Immature natural killer cell (primary cell): ENCODE results near the gene RRM2. TPM values are rescaled to one million over a fixed set of nuclear protein-coding genes. Genes with fewer than 3 reads are reported as not detected.
A peak's percentile ranks its signal among the peaks of the same experiment; 100 is the strongest.
"Not testable (repeated sequence)": the region's sequence is repeated elsewhere in the genome, so short reads cannot be mapped to it uniquely, and the experiment has no call there.

ENCODE experiments used
- DNase-seq, 3 donors: peaks; one replicate each; pipeline ENCODE4 v3.0.0; 2022; ENCODE audit warnings: mixed read lengths in 1 of 3
- H3K27ac Mint-ChIP-seq, 6 donors: one replicate each; pipeline ENCODE4 v1.8.0; 2020; ENCODE audit warnings: mixed read lengths in 6 of 6, mild to moderate bottlenecking in 5 of 6, inconsistent platforms in 4 of 6, moderate library complexity in 3 of 6
- H3K27me3 Mint-ChIP-seq, 3 donors: one replicate each; pipeline ENCODE4 v1.8.0; 2020 to 2021; ENCODE audit warnings: low read depth in 3 of 3, mild to moderate bottlenecking in 3 of 3, mixed read lengths in 3 of 3, moderate library complexity in 3 of 3, inconsistent platforms in 1 of 3
- H3K36me3 Mint-ChIP-seq, 3 donors: one replicate each; pipeline ENCODE4 v1.8.0; 2020; ENCODE audit warnings: mixed read lengths in 3 of 3, inconsistent platforms in 2 of 3, mild to moderate bottlenecking in 2 of 3
- H3K4me1 Mint-ChIP-seq, 2 donors: one replicate each; pipeline ENCODE4 v1.8.0; 2020; ENCODE audit warnings: inconsistent platforms in 2 of 2, mild to moderate bottlenecking in 2 of 2, mixed read lengths in 2 of 2, moderate library complexity in 1 of 2
- H3K4me3 Mint-ChIP-seq, 5 donors: one replicate each; pipeline ENCODE4 v1.8.0; 2020; ENCODE audit warnings: mild to moderate bottlenecking in 5 of 5, mixed read lengths in 5 of 5, inconsistent platforms in 3 of 5, moderate library complexity in 3 of 5
- H3K9me3 Mint-ChIP-seq, 6 donors: one replicate each; pipeline ENCODE4 v1.8.0; 2020; ENCODE audit warnings: mild to moderate bottlenecking in 6 of 6, mixed read lengths in 6 of 6, inconsistent platforms in 4 of 6, moderate library complexity in 3 of 6
- polyA plus RNA-seq, 3 donors: library from polyadenylated mRNA; unstranded; fragments of 300-500 nt; fragmentation: Illumina TruSeq; gene quantifications; one replicate each; pipeline ENCODE4 v1.2.3, GENCODE V29; 2021

RRM2 gene
- polyA plus RNA-seq, 3 donors from 2014 or later: 4.9 to 11.3 (median 9.8) TPM

- Mint-ChIP-seq H3K4me3 (no peak overlapping the region), H3K36me3 (no peaks in the 10 kb centered on the region), H3K27ac (no peak overlapping the region), H3K9me3 (peaks cover 0 to 2% (median 0%) of the 10 kb centered on the region in 6 donors), H3K27me3 (peaks cover 0 to 11% (median 0%) of the 10 kb centered on the region in 3 donors), H3K4me1 (no peaks in the 10 kb centered on the region)
- DNase-seq: peak in 2 of 3 donors; percentile 23 to 27
These were observed 25.0 kb upstream of the RRM2 start for GRCh38 chr2:10097352-10098148.

GRCh38 chr2:10101491-10101890 is 21.0 kb upstream of the RRM2 start:
- H3K4me3 Mint-ChIP-seq: no peak overlapping the region
- H3K36me3 Mint-ChIP-seq: peaks cover 0 to 5% (median 0%) of the 10 kb centered on the region in 3 donors
- peaks cover 0 to 5% (median 0%) of the 10 kb centered on the region in 3 donors for H3K27me3 Mint-ChIP-seq
- no peaks in the 10 kb centered on the region for H3K4me1 Mint-ChIP-seq
- H3K9me3 Mint-ChIP-seq: no peaks in the 10 kb centered on the region
- no peak overlapping the region for H3K27ac Mint-ChIP-seq
- DNase-seq: no peak

- Mint-ChIP-seq H3K4me1 (no peaks in the 10 kb centered on the region), H3K27ac (no peak overlapping the region), H3K27me3 (no peaks in the 10 kb centered on the region), H3K4me3 (no peak overlapping the region), H3K9me3 (peaks cover 0 to 6% (median 0%) of the 10 kb centered on the region in 6 donors), H3K36me3 (peaks cover 4 to 13% (median 6%) of the 10 kb centered on the region in 3 donors)
- DNase-seq: no peak
These were observed 19.4 kb upstream of the RRM2 start for GRCh38 chr2:10103179-10103578.

- not testable (repeated sequence) for H3K27me3 Mint-ChIP-seq, DNase-seq, H3K27ac Mint-ChIP-seq
These were observed 17.6 kb upstream of the RRM2 start for GRCh38 chr2:10104906-10105305.

GRCh38 chr2:10109311-10109710 is 13.2 kb upstream of the RRM2 start:
- Mint-ChIP-seq H3K27ac (no peak overlapping the region), H3K27me3 (peaks cover 0 to 2% (median 1%) of the 10 kb centered on the region in 3 donors), H3K4me3 (no peak overlapping the region), H3K4me1 (no peaks in the 10 kb centered on the region), H3K36me3 (peaks cover 4 to 13% (median 6%) of the 10 kb centered on the region in 3 donors), H3K9me3 (peaks cover 0 to 6% (median 0%) of the 10 kb centered on the region in 6 donors)
- no peak for DNase-seq

More at GRCh38 chr2:10104906-10105305, 17.6 kb upstream of the RRM2 start:
- not testable (repeated sequence) for H3K4me3 Mint-ChIP-seq, H3K9me3 Mint-ChIP-seq, H3K4me1 Mint-ChIP-seq
- H3K36me3 Mint-ChIP-seq: peaks cover 4 to 13% (median 6%) of the 10 kb centered on the region in 3 donors

- Mint-ChIP-seq H3K4me3 (peak overlapping the region in 3 of 5 donors; percentile 9 to 57 (median 30)), H3K27ac (peak overlapping the region in 2 of 6 donors; percentile 43 to 90), H3K4me1 (peaks cover 40 to 45% of the 10 kb centered on the region in 2 donors), H3K36me3 (no peaks in the 10 kb centered on the region), H3K9me3 (no peaks in the 10 kb centered on the region), H3K27me3 (peaks cover 4 to 15% (median 10%) of the 10 kb centered on the region in 3 donors)
- no peak for DNase-seq
These were observed 3.6 kb upstream of the RRM2 start for GRCh38 chr2:10119027-10119325.

- H3K9me3 Mint-ChIP-seq: no peaks in the 10 kb centered on the region
- H3K36me3 Mint-ChIP-seq: no peaks in the 10 kb centered on the region
- no peak for DNase-seq
- peak overlapping the region; percentile 92 to 99 (median 97) for H3K4me3 Mint-ChIP-seq
- peak overlapping the region; percentile 90 to 97 (median 94) for H3K27ac Mint-ChIP-seq
- peaks cover 9 to 13% (median 10%) of the 10 kb centered on the region in 3 donors for H3K27me3 Mint-ChIP-seq
- H3K4me1 Mint-ChIP-seq: peaks cover 47 to 52% of the 10 kb centered on the region in 2 donors
These were observed 2.9 kb upstream of the RRM2 start for GRCh38 chr2:10119601-10120157.

- H3K4me3 Mint-ChIP-seq: peak overlapping the region; percentile 92 to 99 (median 97)
- H3K27me3 Mint-ChIP-seq: peaks cover 9 to 13% (median 10%) of the 10 kb centered on the region in 3 donors
- H3K27ac Mint-ChIP-seq: peak overlapping the region; percentile 90 to 97 (median 94)
- H3K4me1 Mint-ChIP-seq: peaks cover 54 to 59% of the 10 kb centered on the region in 2 donors
- DNase-seq: peak; percentile 86 to 88 (median 88)
- no peaks in the 10 kb centered on the region for H3K9me3 Mint-ChIP-seq
- no peaks in the 10 kb centered on the region for H3K36me3 Mint-ChIP-seq
These were observed 2.2 kb upstream of the RRM2 start for GRCh38 chr2:10120158-10120876.

GRCh38 chr2:10120877-10121574 is 1.5 kb upstream of the RRM2 start:
- H3K27me3 Mint-ChIP-seq: peaks cover 9 to 13% (median 10%) of the 10 kb centered on the region in 3 donors
- DNase-seq: no peak
- H3K36me3 Mint-ChIP-seq: peaks cover 0 to 4% (median 0%) of the 10 kb centered on the region in 3 donors
- no peaks in the 10 kb centered on the region for H3K9me3 Mint-ChIP-seq
- H3K4me3 Mint-ChIP-seq: peak overlapping the region; percentile 92 to 99 (median 97)
- H3K27ac Mint-ChIP-seq: peak overlapping the region; percentile 74 to 90 (median 88)
- peaks cover 60 to 62% of the 10 kb centered on the region in 2 donors for H3K4me1 Mint-ChIP-seq

- Mint-ChIP-seq H3K4me1 (peaks cover 58 to 62% of the 10 kb centered on the region in 2 donors), H3K9me3 (no peaks in the 10 kb centered on the region), H3K36me3 (peaks cover 0 to 11% (median under 1%) of the 10 kb centered on the region in 3 donors), H3K27me3 (peaks cover 9 to 13% (median 10%) of the 10 kb centered on the region in 3 donors), H3K27ac (peak overlapping the region in 5 of 6 donors; percentile 64 to 87 (median 79)), H3K4me3 (peak overlapping the region; percentile 86 to 90 (median 88))
- no peak for DNase-seq
These were observed 742 bp downstream of the RRM2 start for GRCh38 chr2:10123281-10123680.

GRCh38 chr2:10124538-10125045 is 2.1 kb downstream of the RRM2 start:
- peaks cover 9 to 13% (median 10%) of the 10 kb centered on the region in 3 donors for H3K27me3 Mint-ChIP-seq
- peaks cover 54 to 72% of the 10 kb centered on the region in 2 donors for H3K4me1 Mint-ChIP-seq
- H3K27ac Mint-ChIP-seq: peak overlapping the region in 4 of 6 donors; percentile 41 to 89 (median 58)
- peak overlapping the region; percentile 86 to 90 (median 88) for H3K4me3 Mint-ChIP-seq
- H3K36me3 Mint-ChIP-seq: peaks cover 0 to 20% (median 8%) of the 10 kb centered on the region in 3 donors
- DNase-seq: peak; percentile 65 to 71 (median 71)
- no peaks in the 10 kb centered on the region for H3K9me3 Mint-ChIP-seq

GRCh38 chr2:10125842-10126631 is 3.5 kb downstream of the RRM2 start:
- Mint-ChIP-seq H3K36me3 (peaks cover 0 to 20% (median 8%) of the 10 kb centered on the region in 3 donors), H3K27me3 (peaks cover 7 to 13% (median 8%) of the 10 kb centered on the region in 3 donors), H3K27ac (peak overlapping the region in 3 of 6 donors; percentile 7 to 30 (median 26)), H3K4me3 (peak overlapping the region in 4 of 5 donors; percentile 2 to 45 (median 14)), H3K9me3 (no peaks in the 10 kb centered on the region), H3K4me1 (peaks cover 41 to 60% of the 10 kb centered on the region in 2 donors)
- no peak for DNase-seq
